Heart right ventricle (tissue), 16 donors: Measurements from ENCODE around the gene MLC1. TPM values are rescaled to one million over a fixed set of nuclear protein-coding genes. Genes with fewer than 3 reads are reported as not detected.

ENCODE experiments used
- ATAC-seq, 8 donors: fragments of 200-7000 bp; cut with Tn5 transposase; one replicate each; pipeline ENCODE4 v1.9.1; 2020; ENCODE audit warnings: mild to moderate bottlenecking in 8 of 8, moderate library complexity in 8 of 8, moderate number of reproducible peaks in 1 of 8
- DNase-seq, 2 donors: peaks; one replicate each; pipeline ENCODE4 v3.0.0-alpha.2; 2020
- H3K27ac ChIP-seq, 10 donors: fragments of 200-600 bp; sonication (generic) in 2 of 10; one replicate each; pipeline versions ENCODE4 v1.5.0 to v1.8.0; 2020 to 2022; ENCODE audit warnings: mild to moderate bottlenecking in 3 of 10
- H3K27me3 ChIP-seq, 7 donors: fragments of 200-600 bp; one replicate each; pipeline ENCODE4 v1.8.0; 2021 to 2022; ENCODE audit warnings: mild to moderate bottlenecking in 2 of 7
- H3K36me3 ChIP-seq, 9 donors: fragments of 200-600 bp; sonication (generic) in 1 of 9; one replicate each; pipeline versions ENCODE4 v1.5.0 to v1.8.0; 2020 to 2022; ENCODE audit warnings: mild to moderate bottlenecking in 2 of 9
- H3K4me1 ChIP-seq, 9 donors: fragments of 200-600 bp; sonication (generic) in 1 of 9; one replicate each; pipeline versions ENCODE4 v1.5.0 to v1.8.0; 2020 to 2022; ENCODE audit warnings: mild to moderate bottlenecking in 4 of 9
- H3K4me3 ChIP-seq, 10 donors: fragments of 200-600 bp; sonication (generic) in 2 of 10; one replicate each; pipeline versions ENCODE4 v1.5.0 to v1.8.0; 2020 to 2022; ENCODE audit warnings: mild to moderate bottlenecking in 7 of 10, moderate library complexity in 2 of 10
- H3K9me3 ChIP-seq, 11 donors: fragments of 200-600 bp in 10 of 11; sonication (generic) in 2 of 11; one replicate each; pipeline versions ENCODE4 v1.5.0 to v1.8.0; 2013 to 2022; ENCODE audit warnings: mild to moderate bottlenecking in 2 of 11, control low read depth in 1 of 11, moderate library complexity in 1 of 11
- WGBS, 2 donors: extraction: QIAGEN DNeasy Blood & Tissue Kit; methylation state at CpG; one replicate each; pipeline ENCODE4 v1.1.7; 2013; ENCODE audit warnings: inconsistent platforms in 1 of 2; 5-methylcytosine and 5-hydroxymethylcytosine counted together
- intact Hi-C, 10 donors: fragments of 100-400 bp; cut with DNase I; formaldehyde crosslinking; loops; one replicate each; pipeline versions ENCODE4 v1.11.1 to v1.14.2; 2022
- polyA plus RNA-seq, 2 donors: library from polyadenylated mRNA; stranded (reverse); fragments of 200-250 nt; gene quantifications; one replicate each; pipeline ENCODE4 v1.2.3, GENCODE V29; 2013
- total RNA-seq, 10 donors: library from RNA; stranded (reverse); fragmentation: NEBNext Ultra II Directional in 3 of 10; extraction: Animal tissue kit (Norgen Biotek cat#: 25700) in 3 of 10; gene quantifications; one replicate each; pipeline versions ENCODE4 v1.2.1 to v1.2.4, GENCODE V29; 2021 to 2023
- TF ChIP-seq, protein P1 (sequence below), 9 donors: fragments of 200-600 bp; sonication (generic) in 2 of 9; IDR thresholded peaks; one replicate each; pipeline versions ENCODE4 v1.5.0 to v1.8.0; 2021 to 2022; ENCODE audit warnings: antibody characterized with exemption in 9 of 9, mild to moderate bottlenecking in 5 of 9, moderate library complexity in 1 of 9
- donor health status: Arrhythmogenic right ventricular cardiomyopathy.
- donor health status: ischemic (EF 13 %, LVEDD 7.1; RV severe dilation, severe dysfunction).
- donor health status: healthy with polysubstance abuse.
- donor health status: DM: no; HTN: yes; CAD: no.
- donor health status: DM: no; HTN: no; CAD: no.
- donor health status: ischemic (EF 25% LVEDD 6.9; RV normal size, moderate dysfunction).
- donor health status: ischemic (EF 25% LVEDD 5.7; RV mildly dilated, moderate dysfunction).
- donor health status: healthy.
- donor health status: DM: yes; HTN: yes; CAD: no.
- donor health status: Ischemic cardiomyopathy.
- donor health status: ischemic (EF 35%, LVEDD 5.7; RV mildly dilated, moderate dysfunction).
- donor health status: nonischemic (EF 11% LVEDD 7.7; RV severe dilation, severe dysfunction).
- donor health status: DM: yes; HTN: yes; CAD: no.
- donor health status: PGD.
- donor health status: ischemic (EF 29% LVEDD 5.4; RV normal size, mild dysfunction).
- donor health status: nonischemic (EF 23%, LVEDD 6.1; RV moderate dilation, normal function).

Gene MLC1
- total and polyA plus RNA-seq, 12 donors = 0.03 to 1.6 (median 0.22) TPM; not detected in 4

DNA sequence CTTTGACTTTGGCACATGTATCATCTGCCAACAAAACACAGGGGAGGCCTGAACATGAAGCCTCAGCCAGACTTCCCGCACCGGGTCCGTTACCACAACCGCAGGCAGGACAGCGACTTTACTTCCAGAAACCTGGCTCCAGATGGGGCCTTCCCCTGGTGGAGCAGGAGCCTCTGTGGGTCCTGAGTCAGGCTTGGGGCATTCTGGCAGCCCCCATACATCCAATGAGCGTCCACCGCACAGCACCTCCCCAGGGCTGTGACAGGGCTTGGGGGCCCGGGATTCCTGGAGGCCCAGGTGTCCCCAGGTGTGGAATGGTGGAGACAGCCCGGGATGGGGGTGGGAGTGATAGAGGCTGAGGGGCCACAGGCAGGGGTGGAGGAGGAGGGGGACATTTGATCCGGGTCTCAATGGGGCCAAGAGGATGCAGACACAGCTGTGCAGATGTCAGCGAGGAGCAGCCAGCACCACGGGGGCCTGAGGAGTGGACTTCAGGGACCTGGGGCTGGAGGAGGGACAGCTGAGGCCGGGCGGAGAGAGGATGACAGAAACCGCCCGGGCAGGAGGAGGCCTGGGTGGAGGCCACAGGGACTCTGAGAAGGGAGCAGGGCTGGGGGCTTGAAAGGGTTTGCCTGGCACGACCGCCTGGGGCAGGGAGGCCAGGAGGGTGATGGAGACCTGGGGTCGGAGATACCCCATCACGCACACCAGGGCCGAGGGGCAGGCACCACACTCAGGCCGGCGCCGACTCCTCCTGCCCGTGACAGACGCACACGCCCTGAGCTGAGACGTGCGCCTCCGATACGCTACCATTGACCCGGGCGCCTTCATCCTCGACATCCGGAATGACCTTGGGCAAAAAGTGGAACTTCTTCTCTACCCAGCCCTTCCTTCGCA is 35.7 kb downstream of the MLC1 start:
- no peaks in the 10 kb centered on the region for H3K4me1 ChIP-seq
- no peak for DNase-seq
- peaks cover 0 to 28% (median 2%) of the 10 kb centered on the region in 11 donors for H3K9me3 ChIP-seq
- 83 to 88% methylated on average over 36 of the region's 36 CpGs for WGBS, 2 donors
- ATAC-seq = no peak
- TF ChIP-seq, protein P1, sequence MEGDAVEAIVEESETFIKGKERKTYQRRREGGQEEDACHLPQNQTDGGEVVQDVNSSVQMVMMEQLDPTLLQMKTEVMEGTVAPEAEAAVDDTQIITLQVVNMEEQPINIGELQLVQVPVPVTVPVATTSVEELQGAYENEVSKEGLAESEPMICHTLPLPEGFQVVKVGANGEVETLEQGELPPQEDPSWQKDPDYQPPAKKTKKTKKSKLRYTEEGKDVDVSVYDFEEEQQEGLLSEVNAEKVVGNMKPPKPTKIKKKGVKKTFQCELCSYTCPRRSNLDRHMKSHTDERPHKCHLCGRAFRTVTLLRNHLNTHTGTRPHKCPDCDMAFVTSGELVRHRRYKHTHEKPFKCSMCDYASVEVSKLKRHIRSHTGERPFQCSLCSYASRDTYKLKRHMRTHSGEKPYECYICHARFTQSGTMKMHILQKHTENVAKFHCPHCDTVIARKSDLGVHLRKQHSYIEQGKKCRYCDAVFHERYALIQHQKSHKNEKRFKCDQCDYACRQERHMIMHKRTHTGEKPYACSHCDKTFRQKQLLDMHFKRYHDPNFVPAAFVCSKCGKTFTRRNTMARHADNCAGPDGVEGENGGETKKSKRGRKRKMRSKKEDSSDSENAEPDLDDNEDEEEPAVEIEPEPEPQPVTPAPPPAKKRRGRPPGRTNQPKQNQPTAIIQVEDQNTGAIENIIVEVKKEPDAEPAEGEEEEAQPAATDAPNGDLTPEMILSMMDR (IDR thresholded peaks at IDR 0.05) = no peak
- H3K27ac ChIP-seq = no peak overlapping the region
- peaks cover 0 to 34% (median 6%) of the 10 kb centered on the region in 7 donors for H3K27me3 ChIP-seq
- H3K36me3 ChIP-seq = no peaks in the 10 kb centered on the region
- no peak overlapping the region for H3K4me3 ChIP-seq
- intact Hi-C loops = no loop called here

DNA sequence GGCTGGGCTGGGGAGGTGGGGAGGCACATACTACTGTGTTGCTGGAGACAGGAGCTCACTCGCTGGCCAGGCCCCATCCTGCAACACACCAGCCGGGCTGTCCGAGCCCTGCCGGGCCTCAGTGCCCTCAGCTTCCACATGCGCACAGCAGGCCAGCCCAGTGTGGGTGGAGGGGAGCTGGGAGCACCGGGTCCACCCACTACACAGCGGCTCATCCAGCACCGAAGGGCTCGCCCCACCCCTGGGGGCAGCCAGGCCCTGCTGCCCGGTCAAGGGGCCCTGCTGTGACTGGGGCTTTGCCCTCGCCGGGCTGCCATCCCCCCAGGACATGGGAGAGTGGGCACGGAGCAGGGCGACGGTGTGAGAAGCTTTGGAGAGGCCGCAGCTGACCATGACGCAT is 36.4 kb downstream of the MLC1 start:
- WGBS, 2 donors = 87 to 90% methylated on average over 17 of the region's 17 CpGs
- H3K36me3 ChIP-seq = no peaks in the 10 kb centered on the region
- H3K27me3 ChIP-seq = peaks cover 0 to 36% (median 6%) of the 10 kb centered on the region in 7 donors
- intact Hi-C loops = no loop called here
- TF ChIP-seq, protein P1 (IDR thresholded peaks at IDR 0.05) = no peak
- no peaks in the 10 kb centered on the region for H3K4me1 ChIP-seq
- H3K27ac ChIP-seq = no peak overlapping the region
- no peak overlapping the region for H3K4me3 ChIP-seq
- no peak for DNase-seq
- peak in 1 of 8 donors; percentile 28 for ATAC-seq
- peaks cover 0 to 21% (median 0%) of the 10 kb centered on the region in 11 donors for H3K9me3 ChIP-seq

DNA sequence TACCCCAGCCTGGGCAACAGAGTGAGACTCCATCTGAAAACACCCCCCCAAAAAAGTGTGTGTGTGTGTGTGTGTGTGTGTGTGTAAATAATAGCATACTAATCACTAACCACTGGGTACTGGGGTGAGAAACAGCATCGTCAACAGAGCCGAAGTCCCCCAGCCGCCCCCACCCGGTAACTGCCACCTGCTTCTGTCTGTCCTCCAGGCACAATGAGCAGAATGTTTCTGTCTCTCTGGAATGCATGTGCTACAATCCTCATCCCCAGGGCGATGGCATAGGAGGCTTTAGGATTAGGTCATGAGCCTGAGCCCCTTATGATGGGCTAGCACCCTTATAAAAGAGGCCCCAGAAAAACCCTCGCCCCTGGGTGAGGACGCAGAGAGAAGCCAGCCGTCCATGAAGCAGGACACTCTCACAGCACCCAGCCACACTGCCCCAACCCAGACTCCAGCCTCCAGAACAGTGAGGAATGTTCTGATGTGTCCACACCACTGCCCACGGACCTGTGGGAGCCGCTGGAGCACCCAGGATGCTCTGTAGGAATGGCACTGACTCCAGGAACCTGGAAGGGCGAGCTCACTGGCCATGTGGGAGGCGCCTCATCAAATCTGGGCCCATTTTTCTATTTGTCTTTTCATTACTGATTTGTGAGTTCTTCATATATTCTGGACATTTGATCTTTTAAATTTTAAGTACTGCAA is 37.0 kb downstream of the MLC1 start:
- Histone ChIP-seq H3K27me3 (peaks cover 0 to 36% (median 6%) of the 10 kb centered on the region in 7 donors), H3K4me1 (no peaks in the 10 kb centered on the region), H3K36me3 (no peaks in the 10 kb centered on the region), H3K4me3 (no peak overlapping the region), H3K27ac (no peak overlapping the region), H3K9me3 (peaks cover 0 to 15% (median 0%) of the 10 kb centered on the region in 11 donors)
- no peak for DNase-seq
- 82 to 86% methylated on average over 12 of the region's 12 CpGs for WGBS, 2 donors
- intact Hi-C loops = no loop called here
- TF ChIP-seq, protein P1 (IDR thresholded peaks at IDR 0.05) = no peak
- ATAC-seq = no peak

- peaks cover 0 to 36% (median 6%) of the 10 kb centered on the region in 7 donors for H3K27me3 ChIP-seq
- WGBS, 2 donors = 88 to 91% methylated on average over 16 of the region's 16 CpGs
- DNase-seq = no peak
- intact Hi-C loops = no loop called here
- ATAC-seq = no peak
- TF ChIP-seq, protein P1 (IDR thresholded peaks at IDR 0.05) = no peak
- H3K27ac ChIP-seq = no peak overlapping the region
- no peaks in the 10 kb centered on the region for H3K36me3 ChIP-seq
- no peak overlapping the region for H3K4me3 ChIP-seq
- peaks cover 0 to 7% (median 0%) of the 10 kb centered on the region in 11 donors for H3K9me3 ChIP-seq
- no peaks in the 10 kb centered on the region for H3K4me1 ChIP-seq
Observed at GRCh38 chr22:50047346-50047745, 37.9 kb downstream of the MLC1 start.
